Gastroesophageal sphincter (tissue), 4 donors: Measurements from ENCODE around the gene IL6. TPM values are rescaled to one million over a fixed set of nuclear protein-coding genes. Genes with fewer than 3 reads are reported as not detected.
"Not testable (repeated sequence)": the region's sequence is repeated elsewhere in the genome, so short reads cannot be mapped to it uniquely, and the experiment has no call there.

Experiments used
- ATAC-seq: fragments of 150-250 bp; one replicate; pipeline ENCODE4 v1.9.1; 2016; ENCODE audit warnings: mild to moderate bottlenecking, moderate library complexity
- H3K27ac ChIP-seq, 4 donors: fragments of 200-600 bp; sonication (generic) in 3 of 4; 1 replicate in 3 of 4; 2 replicates in 1 of 4; pipeline ENCODE4 v1.5.1; 2016 to 2019
- H3K27me3 ChIP-seq: fragments of 200-600 bp; sonication (generic); one replicate; pipeline ENCODE4 v1.5.1; 2019
- H3K36me3 ChIP-seq, 2 donors: fragments of 200-600 bp; sonication (generic); one replicate each; pipeline ENCODE4 v1.5.1; 2019; ENCODE audit warnings: control low read depth in 1 of 2
- H3K4me1 ChIP-seq, 3 donors: fragments of 200-600 bp; sonication (generic); 1 replicate in 2 of 3; 2 replicates in 1 of 3; pipeline ENCODE4 v1.5.1; 2016 to 2019; ENCODE audit warnings: control low read depth in 2 of 3
- H3K4me3 ChIP-seq, 2 donors: fragments of 200-600 bp; sonication (generic); one replicate each; pipeline ENCODE4 v1.5.1; 2019; ENCODE audit warnings: mild to moderate bottlenecking in 1 of 2, moderate library complexity in 1 of 2
- H3K9me3 ChIP-seq, 3 donors: fragments of 200-600 bp; sonication (generic); one replicate each; pipeline ENCODE4 v1.5.1; 2017 to 2019; ENCODE audit warnings: control low read depth in 2 of 3
- CTCF ChIP-seq, 4 experiments: fragments of 200-600 bp in 2 of 4; fragments of 450-650 bp in 2 of 4; sonication (generic) in 1 of 4; IDR thresholded peaks; one replicate each; pipeline ENCODE4 v1.5.1; 2017 to 2019; ENCODE audit warnings: antibody characterized with exemption in 4 of 4, mild to moderate bottlenecking in 2 of 4, moderate library complexity in 2 of 4
- EP300 ChIP-seq: sonication (generic); formaldehyde crosslinking; IDR thresholded peaks from one replicate; pipeline ENCODE4 v1.6.1; 2017; ENCODE audit warnings: antibody characterized with exemption, mild to moderate bottlenecking
- POLR2A ChIP-seq, 2 donors: fragments of 450-650 bp; IDR thresholded peaks; one replicate each; pipeline ENCODE4 v1.6.1; 2017; ENCODE audit warnings: antibody characterized with exemption in 2 of 2, mild to moderate bottlenecking in 2 of 2, moderate library complexity in 1 of 2
- POLR2AphosphoS5 ChIP-seq: sonication (generic); formaldehyde crosslinking; IDR thresholded peaks from one replicate; pipeline ENCODE4 v1.6.1; 2017; ENCODE audit warnings: antibody characterized with exemption
- WGBS, 2 donors: methylation state at CpG; one replicate each; pipeline ENCODE4 v1.1.5; 2018; ENCODE audit warnings: low coverage in 1 of 2; 5-methylcytosine and 5-hydroxymethylcytosine counted together
- total RNA-seq, 4 donors: library from RNA; depleted of rRNA; stranded (reverse); fragments of >200 nt; gene quantifications; one replicate each; pipeline ENCODE4 v1.1.0, GENCODE V29; 2016

The IL6 gene
- total RNA-seq = 10 to 100 TPM in 1 of 4 donors, under 1 TPM in 1, not detected in 2; 0.85 to 27.9 TPM

DNA sequence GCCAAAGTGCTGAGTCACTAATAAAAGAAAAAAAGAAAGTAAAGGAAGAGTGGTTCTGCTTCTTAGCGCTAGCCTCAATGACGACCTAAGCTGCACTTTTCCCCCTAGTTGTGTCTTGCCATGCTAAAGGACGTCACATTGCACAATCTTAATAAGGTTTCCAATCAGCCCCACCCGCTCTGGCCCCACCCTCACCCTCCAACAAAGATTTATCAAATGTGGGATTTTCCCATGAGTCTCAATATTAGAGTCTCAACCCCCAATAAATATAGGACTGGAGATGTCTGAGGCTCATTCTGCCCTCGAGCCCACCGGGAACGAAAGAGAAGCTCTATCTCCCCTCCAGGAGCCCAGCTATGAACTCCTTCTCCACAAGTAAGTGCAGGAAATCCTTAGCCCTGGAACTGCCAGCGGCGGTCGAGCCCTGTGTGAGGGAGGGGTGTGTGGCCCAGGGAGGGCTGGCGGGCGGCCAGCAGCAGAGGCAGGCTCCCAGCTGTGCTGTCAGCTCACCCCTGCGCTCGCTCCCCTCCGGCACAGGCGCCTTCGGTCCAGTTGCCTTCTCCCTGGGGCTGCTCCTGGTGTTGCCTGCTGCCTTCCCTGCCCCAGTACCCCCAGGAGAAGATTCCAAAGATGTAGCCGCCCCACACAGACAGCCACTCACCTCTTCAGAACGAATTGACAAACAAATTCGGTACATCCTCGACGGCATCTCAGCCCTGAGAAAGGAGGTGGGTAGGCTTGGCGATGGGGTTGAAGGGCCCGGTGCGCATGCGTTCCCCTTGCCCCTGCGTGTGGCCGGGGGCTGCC, at the start of gene IL6:
TSS of gene IL6 (plus strand) at position 294 of the 807 bp plus-strand sequence. CDS start at position 357, 63 bp downstream.
- no peaks in the 10 kb centered on the region for H3K36me3 ChIP-seq
- no peaks in the 10 kb centered on the region for H3K9me3 ChIP-seq
- peak within 1 kb of the TSS; percentile 47 to 82 (median 80) for H3K27ac ChIP-seq
- peak; percentile 84 for ATAC-seq
- WGBS, 2 donors = 0 to 14% methylated on average over 2 to 10 of the region's 28 CpGs
- peak within 1 kb of the TSS; percentile 30 to 45 for H3K4me3 ChIP-seq
- no peaks in the 10 kb centered on the region for H3K27me3 ChIP-seq
- TF ChIP-seq POLR2A (IDR thresholded peaks at IDR 0.05) (no peak), POLR2AphosphoS5 (peak; percentile 59), EP300 (no peak), CTCF (IDR thresholded peaks at IDR 0.05) (no peak)
- H3K4me1 ChIP-seq = peaks cover 3 to 70% (median 28%) of the 10 kb centered on the region in 3 donors

DNA sequence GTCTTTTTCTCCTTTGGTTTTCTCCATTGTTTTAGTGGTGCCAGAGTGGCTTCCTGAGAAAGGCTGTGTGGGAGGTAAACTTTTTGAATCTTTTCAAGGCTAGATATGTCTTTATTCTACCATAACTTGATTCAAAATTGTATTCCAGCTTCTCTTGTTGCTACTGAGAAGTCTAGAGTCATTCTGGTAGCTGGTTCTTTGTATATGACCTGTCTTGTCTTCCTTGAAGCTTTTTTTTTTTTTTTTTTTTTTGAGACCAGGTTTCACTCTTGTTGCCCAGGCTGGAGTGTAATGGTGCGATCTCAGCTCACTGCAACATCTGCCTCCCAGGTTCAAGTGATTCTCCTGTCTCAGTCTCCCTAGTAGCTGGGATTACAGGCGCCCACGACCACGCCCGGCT, 49.7 kb upstream of the IL6 start:
- ATAC-seq, H3K27me3 ChIP-seq, H3K4me1 ChIP-seq, H3K9me3 ChIP-seq, H3K4me3 ChIP-seq, H3K36me3 ChIP-seq, H3K27ac ChIP-seq: not testable (repeated sequence)
- WGBS, 2 donors = 100% methylated on average over 1 of the region's 5 CpGs; no CpG with 5 or more reads in 1 of the 2 donors

- no peak overlapping the region for H3K4me3 ChIP-seq
- no peak for TF ChIP-seq CTCF (IDR thresholded peaks at IDR 0.05)
- no peak for TF ChIP-seq POLR2AphosphoS5
- TF ChIP-seq EP300 = no peak
- no peak for TF ChIP-seq POLR2A (IDR thresholded peaks at IDR 0.05)
- no peaks in the 10 kb centered on the region for H3K4me1 ChIP-seq
- no peaks in the 10 kb centered on the region for H3K9me3 ChIP-seq
- no peaks in the 10 kb centered on the region for H3K27me3 ChIP-seq
- no peak for ATAC-seq
- no peaks in the 10 kb centered on the region for H3K36me3 ChIP-seq
- 38 to 67% methylated on average over 2 to 6 of the region's 6 CpGs for WGBS, 2 donors
- H3K27ac ChIP-seq = no peak overlapping the region
Measured at GRCh38 chr7:22677680-22678079, 49.3 kb upstream of the IL6 start.

DNA sequence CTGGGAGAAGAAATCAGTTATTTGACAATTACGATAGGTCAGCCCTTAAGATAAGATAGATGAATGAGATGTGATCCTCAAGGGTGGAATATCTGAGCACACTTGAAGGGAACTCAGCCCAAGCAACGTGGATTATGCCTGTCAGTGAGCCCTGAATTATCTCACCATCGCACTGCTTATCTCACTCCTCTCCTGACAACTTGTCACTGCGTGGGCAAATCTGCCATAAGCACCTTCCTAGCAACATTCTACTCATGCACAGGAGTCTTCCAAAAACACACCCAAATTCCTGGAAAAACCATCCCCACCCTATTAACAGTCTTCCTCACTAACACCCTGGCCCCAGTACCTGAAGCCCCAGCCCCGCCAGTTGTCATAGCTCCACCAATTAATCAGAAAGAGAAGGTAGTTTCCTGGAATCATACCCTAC, 46.5 kb upstream of the IL6 start:
- TF ChIP-seq POLR2A (IDR thresholded peaks at IDR 0.05) = no peak
- H3K9me3 ChIP-seq = no peaks in the 10 kb centered on the region

DNA sequence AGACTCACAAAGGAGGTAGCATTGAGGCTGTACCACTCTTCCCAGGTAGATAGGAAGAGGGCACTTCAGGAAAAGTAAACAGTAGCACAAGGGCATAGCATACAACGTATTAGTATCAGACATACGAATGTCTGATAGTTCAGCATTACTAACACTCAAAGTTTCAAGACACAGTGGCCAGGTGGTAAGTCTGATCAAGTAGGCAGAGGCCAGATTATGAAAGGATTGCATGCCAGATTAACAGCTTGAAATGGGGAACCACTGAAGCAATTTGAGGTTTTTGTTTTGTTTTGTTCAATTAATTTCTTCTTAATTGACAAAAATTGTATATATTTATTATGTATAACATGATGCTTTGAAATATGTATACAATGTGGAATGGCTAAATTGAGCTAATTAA, 45.7 kb upstream of the IL6 start:
- H3K9me3 ChIP-seq = no peaks in the 10 kb centered on the region
- no peak for ATAC-seq
- WGBS, 2 donors = 75% methylated on average over 2 of the region's 2 CpGs

More for the DNA sequence above, 46.5 kb upstream of the IL6 start:
- no peak overlapping the region for H3K4me3 ChIP-seq
- H3K27ac ChIP-seq = no peak overlapping the region
- no peak for ATAC-seq
- H3K36me3 ChIP-seq = no peaks in the 10 kb centered on the region
- no peaks in the 10 kb centered on the region for H3K4me1 ChIP-seq
- no peaks in the 10 kb centered on the region for H3K27me3 ChIP-seq
- 69 to 83% methylated on average over 4 of the region's 5 CpGs for whole genome bisulfite sequencing, 2 donors

More for the DNA sequence above, 45.7 kb upstream of the IL6 start:
- H3K27me3 ChIP-seq = no peaks in the 10 kb centered on the region
- TF ChIP-seq POLR2A (IDR thresholded peaks at IDR 0.05) (no peak), POLR2AphosphoS5 (no peak), CTCF (IDR thresholded peaks at IDR 0.05) (no peak), EP300 (no peak)
- no peak overlapping the region for H3K4me3 ChIP-seq
- H3K4me1 ChIP-seq = no peaks in the 10 kb centered on the region
- no peaks in the 10 kb centered on the region for H3K36me3 ChIP-seq
- no peak overlapping the region for H3K27ac ChIP-seq
